ENCODE results near the gene TMX1.

Gene TMX1

GRCh38 chr14:51293149-51293911 lies 53.3 kb downstream of the TMX1 start:
- no peak for DNase-seq (ENCODE audit: low spot score)

- DNase-seq (ENCODE audit: low spot score) = no peak
Observed at GRCh38 chr14:51293912-51294389, 53.9 kb downstream of the TMX1 start.

- no peak for DNase-seq (ENCODE audit: low spot score)
Observed at GRCh38 chr14:51294951-51295525, 55.0 kb downstream of the TMX1 start.

DNA sequence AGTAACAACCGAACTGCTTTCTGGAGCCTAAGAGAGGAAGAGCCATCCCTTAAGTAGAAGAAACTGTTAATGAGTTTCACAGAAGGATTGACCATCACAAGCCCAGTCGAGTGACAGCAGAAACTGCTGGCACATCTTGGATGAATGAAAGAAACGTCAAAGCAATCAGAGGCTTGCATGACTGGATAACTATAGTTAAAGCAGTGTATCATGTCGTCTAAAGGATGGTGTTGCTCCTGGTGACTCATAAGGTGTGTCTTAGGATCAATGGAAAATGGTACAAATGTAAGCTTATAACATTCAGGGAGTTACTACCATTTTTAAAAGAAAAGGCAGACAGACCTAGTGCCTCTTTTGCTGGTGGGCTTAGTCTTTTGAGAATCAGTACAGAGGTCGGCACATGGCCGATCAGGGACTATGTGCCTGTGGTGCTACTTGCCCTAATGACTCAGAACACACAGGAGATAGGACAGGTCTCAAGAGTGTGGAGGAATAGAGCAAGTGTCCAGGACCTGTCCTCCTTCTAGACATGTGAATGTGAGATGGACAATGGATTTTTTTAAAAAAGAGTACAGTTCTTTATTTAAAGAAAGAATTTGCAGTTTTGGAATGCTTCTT lies 55.7 kb downstream of the TMX1 start:
- no peak for DNase-seq (ENCODE audit: low spot score)

DNA sequence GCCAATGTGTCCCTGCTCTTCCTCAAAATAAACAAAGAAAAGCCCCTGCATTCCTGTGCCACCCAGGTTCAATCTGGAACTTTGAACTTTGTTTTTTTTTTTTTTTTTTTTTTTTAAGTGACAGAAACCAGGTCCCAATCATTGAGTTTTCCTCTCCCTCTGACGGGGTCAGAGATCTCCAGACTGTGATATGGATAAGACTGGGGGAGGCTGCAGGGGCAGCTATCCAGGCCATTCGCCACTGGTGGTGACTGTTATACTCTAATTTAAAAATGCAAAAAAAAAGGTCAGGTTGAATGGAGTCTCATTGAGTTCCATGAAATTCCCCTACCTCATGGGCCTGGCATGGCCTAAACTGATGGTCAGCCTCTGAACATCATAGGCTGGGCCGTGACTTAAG lies 57.0 kb downstream of the TMX1 start:
- no peak for DNase-seq (ENCODE audit: low spot score)

- DNase-seq (ENCODE audit: low spot score) = no peak
Observed at GRCh38 chr14:51298895-51299294, 58.8 kb downstream of the TMX1 start.

GRCh38 chr14:51302295-51303030 lies 62.4 kb downstream of the TMX1 start:
- no peak for DNase-seq (ENCODE audit: low spot score)

GRCh38 chr14:51304438-51304837 lies 64.4 kb downstream of the TMX1 start:
- DNase-seq (ENCODE audit: low spot score) = no peak

GRCh38 chr14:51304941-51305340 lies 64.9 kb downstream of the TMX1 start:
- no peak for DNase-seq (ENCODE audit: low spot score)

DNA sequence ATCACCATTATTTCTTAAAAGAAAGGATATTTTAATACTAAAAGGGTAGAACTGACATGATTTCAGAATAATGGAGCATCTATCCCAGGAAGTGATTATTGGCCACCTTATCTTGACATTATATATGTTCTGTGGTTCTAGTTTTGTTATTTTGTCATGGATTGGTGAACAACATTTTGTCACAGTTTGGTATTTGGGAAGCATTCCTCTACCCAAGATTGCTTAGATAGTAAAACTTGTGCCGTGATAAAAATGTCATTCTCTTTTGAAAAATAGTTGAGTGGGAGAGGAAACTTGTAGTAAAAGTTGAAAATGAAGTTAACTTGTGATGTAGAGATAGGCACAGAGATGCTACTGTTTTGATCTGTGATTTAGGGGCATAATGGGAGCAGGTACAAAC lies 65.7 kb downstream of the TMX1 start:
- DNase-seq (ENCODE audit: low spot score) = no peak

All from CD4-positive, alpha-beta T cell treated with Interleukin-6 at 100 ng/mL for 8 hours (primary cell).